ENCODE data around the gene DOCK4. TPM values are rescaled to one million over a fixed set of nuclear protein-coding genes. Genes with fewer than 3 reads are reported as not detected.

DOCK4 gene
- total and polyA plus RNA-seq, 10 of the 15 experiments (the other 5 are each of a cell fraction or from before 2014, with no cell fraction given) = 0.03 to 0.73 (median 0.38) TPM

- TF ChIP-seq KAT2A (conservative IDR thresholded peaks at IDR 0.05; ENCODE audit: control insufficient read depth, low read depth, low read length) = no peak
Observed at GRCh38 chr7:111933609-111934008, 272.6 kb downstream of the DOCK4 start (continued).

- SMC1A ChIA-PET (ENCODE audit: uncharacterized antibody, unreplicated experiment) = interaction anchor here (0.6 kb wide), 1 partner anchor 36 kb away, joined by 3 read pairs; no protein-coding TSS in a partner anchor
- RAD21 ChIA-PET (ENCODE audit: unreplicated experiment) = no interaction called here
- no peak overlapping the region for H3K27ac ChIP-seq (ENCODE audit: control insufficient read depth, insufficient read depth)
- in situ Hi-C loops (cut with MboI) (no loop called here), intact Hi-C loops (cut with micrococcal nuclease; ENCODE audit: unreplicated experiment) (no loop called here)
- FAIRE-seq = no peak
- H3K4me2 ChIP-seq (ENCODE audit: control insufficient read depth, insufficient read depth) = no peak overlapping the region
- no peaks in the 10 kb centered on the region for H4K20me1 ChIP-seq (ENCODE audit: control insufficient read depth, insufficient read depth)
- H3K4me1 ChIP-seq (ENCODE audit: control insufficient read depth, insufficient read depth, low read length) = no peaks in the 10 kb centered on the region
- BruUV-seq (replicated peaks) = no TSS peak
- POLR2A ChIA-PET = no interaction called here
- no peaks in the 10 kb centered on the region for H3K9me3 ChIP-seq (replicated peaks; ENCODE audit: control insufficient read depth, insufficient read depth, low read length)
- no peak overlapping the region for H3K9ac ChIP-seq (ENCODE audit: control insufficient read depth, insufficient read depth, low read length)
- H3K4me3 ChIP-seq = no peak overlapping the region
- 95% methylated on average over 1 of the region's 1 CpG for WGBS (ENCODE audit: insufficient coverage, insufficient replicate concordance, low lambda C conversion rate, missing lambda C conversion rate)
- H3K36me3 ChIP-seq (ENCODE audit: control insufficient read depth in 2 of 2, insufficient read depth in 2 of 2, low read length in 1 of 2) = no peaks in the 10 kb centered on the region
- H2AFZ ChIP-seq (ENCODE audit: control insufficient read depth, low read depth, low read length) = no peak overlapping the region
- no peaks in the 10 kb centered on the region for H3K79me2 ChIP-seq (ENCODE audit: control insufficient read depth, insufficient read depth, low read length)
- CTCF ChIA-PET = no interaction called here
- no peaks in the 10 kb centered on the region for H3K27me3 ChIP-seq (replicated peaks in 1 of 2; ENCODE audit: control insufficient read depth in 2 of 2, insufficient read depth in 2 of 2, low read length in 1 of 2)
- no peak for ATAC-seq
- DNase-seq (ENCODE audit: low read depth, low spot score) = no peak
- no peak for TF ChIP-seq NFIC (IDR thresholded peaks at IDR 0.05; ENCODE audit: low read depth, low read length)
- TF ChIP-seq E2F8 (IDR thresholded peaks at IDR 0.05; ENCODE audit: low read depth, partially characterized antibody) = no peak
- no peak for TF ChIP-seq CBX5 (IDR thresholded peaks at IDR 0.05; ENCODE audit: low read depth)
- no peak for TF ChIP-seq E2F4 (IDR thresholded peaks at IDR 0.05; ENCODE audit: low read depth, low read length)
- TF ChIP-seq PKNOX1 (IDR thresholded peaks at IDR 0.05) = no peak
- TF ChIP-seq LARP7 (IDR thresholded peaks at IDR 0.05) = no peak
- TF ChIP-seq TAF1 (IDR thresholded peaks at IDR 0.05; ENCODE audit: borderline replicate concordance, low read depth, low read length) = no peak
- TF ChIP-seq CREB1 (IDR thresholded peaks at IDR 0.05; ENCODE audit: low read depth) = no peak
- no peak for TF ChIP-seq RCOR1 (conservative IDR thresholded peaks at IDR 0.05; ENCODE audit: low read depth, low read length)
- TF ChIP-seq RUNX3 (IDR thresholded peaks at IDR 0.05; ENCODE audit: low read length) = no peak
- TF ChIP-seq SMAD5 (IDR thresholded peaks at IDR 0.05; ENCODE audit: low read depth) = no peak
- no peak for TF ChIP-seq JUND (IDR thresholded peaks at IDR 0.05; ENCODE audit: low read depth, low read length)
- TF ChIP-seq ZNF384 (IDR thresholded peaks at IDR 0.05; ENCODE audit: borderline replicate concordance, low read depth, low read length) = no peak
- TF ChIP-seq NRF1 (conservative IDR thresholded peaks at IDR 0.05; ENCODE audit: low read depth, low read length) = no peak
- TF ChIP-seq PBX3 (IDR thresholded peaks at IDR 0.05; ENCODE audit: insufficient replicate concordance, low read depth, low read length) = no peak
- no peak for TF ChIP-seq ZNF274 (IDR thresholded peaks at IDR 0.05; ENCODE audit: insufficient read depth, insufficient read length)
- no peak for TF ChIP-seq SIX5 (IDR thresholded peaks at IDR 0.05; ENCODE audit: low read depth, low read length, severe bottlenecking)
- TF ChIP-seq STAT1 (conservative IDR thresholded peaks at IDR 0.05) = no peak
- no peak for TF ChIP-seq ZNF622 (IDR thresholded peaks at IDR 0.05)
Observed at GRCh38 chr7:111931958-111932357, 274.2 kb downstream of the DOCK4 start.
